ENCODE data around the gene GAK.

DNA sequence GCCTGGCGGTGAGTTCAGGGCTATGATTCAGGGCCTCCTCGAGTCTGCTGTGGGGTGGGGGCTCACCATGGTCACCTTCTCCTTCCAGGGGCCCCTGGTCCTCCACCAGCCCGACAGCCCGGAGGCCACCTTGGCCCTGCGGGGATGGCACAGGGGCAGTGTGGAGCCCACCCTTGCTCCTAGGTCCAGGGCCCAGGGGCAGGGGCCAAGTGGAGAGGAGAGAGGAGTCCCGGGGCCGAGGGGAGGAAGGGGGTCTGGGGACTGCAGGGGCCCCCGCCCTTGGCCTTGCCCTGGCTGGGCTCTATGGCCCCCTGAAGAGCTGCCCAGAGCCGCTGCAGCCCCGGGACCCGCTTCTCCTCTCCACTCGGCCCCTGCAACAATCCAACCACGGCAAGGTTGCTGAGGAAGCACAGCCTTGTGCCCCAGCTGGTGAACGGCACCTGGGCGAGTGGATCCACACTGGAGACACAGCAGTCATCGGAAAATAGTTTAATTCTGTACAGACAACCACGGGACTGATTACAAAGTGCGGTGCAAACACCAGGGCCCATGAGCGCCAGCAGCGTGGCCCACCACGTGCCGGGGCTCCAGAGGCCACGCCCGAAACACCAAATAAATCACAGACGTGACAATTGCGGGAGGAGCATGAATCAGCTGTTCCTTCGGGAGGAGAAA is 83.2 kb downstream of the GAK start:
- TF ChIP-seq POLR2A (IDR thresholded peaks at IDR 0.05), result no peak
- TF ChIP-seq CTCF (IDR thresholded peaks at IDR 0.05), result no peak
- no peak for TF ChIP-seq POLR2AphosphoS5 (IDR thresholded peaks at IDR 0.05)
- no peak for TF ChIP-seq EP300 (IDR thresholded peaks at IDR 0.05; ENCODE audit: low read depth)

Measured in transverse colon (tissue), 4 donors.